Measurements from ENCODE around the gene GXYLT2.
"Not testable (repeated sequence)": the region's sequence is repeated elsewhere in the genome, so short reads cannot be mapped to it uniquely, and the experiment has no call there.

Gene GXYLT2

DNA sequence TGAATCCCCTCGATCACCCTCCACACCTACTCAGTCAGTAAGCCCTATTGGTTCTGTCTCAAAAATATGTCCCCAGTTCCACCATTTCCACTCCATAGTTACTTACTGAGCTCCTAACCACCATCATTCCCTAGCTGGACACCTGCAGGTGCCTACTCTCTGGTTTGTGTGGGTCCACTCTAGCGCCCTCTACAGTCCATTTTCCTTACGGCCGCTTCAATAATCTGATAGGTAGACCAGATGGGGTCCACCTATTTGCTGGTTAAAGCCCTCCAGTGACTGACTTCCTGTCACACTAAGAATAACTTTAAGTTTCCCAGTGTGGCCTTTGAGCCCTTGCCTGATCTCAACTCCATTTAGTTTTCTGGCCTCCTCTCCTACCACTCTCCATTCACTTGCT, 5.0 kb downstream of the GXYLT2 start:
- no peak for DNase-seq

- no peak for DNase-seq
Observed at GRCh38 chr3:72894976-72895552, 7.2 kb downstream of the GXYLT2 start.

- DNase-seq = no peak
Observed at GRCh38 chr3:72896996-72897757, 9.3 kb downstream of the GXYLT2 start.

DNA sequence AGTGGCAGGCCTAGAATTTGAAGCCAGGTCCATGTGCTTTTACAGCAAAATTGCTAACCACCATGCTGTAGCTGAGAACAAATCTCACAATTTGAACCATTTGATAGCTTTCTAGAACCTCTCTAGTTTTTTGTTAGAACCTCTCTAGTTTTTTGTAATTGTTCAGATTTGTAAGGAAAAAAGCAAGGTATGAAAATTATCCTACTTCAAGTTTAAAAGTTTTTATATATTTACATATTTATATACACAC, 9.8 kb downstream of the GXYLT2 start:
- DNase-seq = no peak

GRCh38 chr3:72899349-72899765, 11.5 kb downstream of the GXYLT2 start:
- DNase-seq = no peak

- no peak for DNase-seq
Observed at GRCh38 chr3:72900048-72900447, 12.2 kb downstream of the GXYLT2 start.

DNA sequence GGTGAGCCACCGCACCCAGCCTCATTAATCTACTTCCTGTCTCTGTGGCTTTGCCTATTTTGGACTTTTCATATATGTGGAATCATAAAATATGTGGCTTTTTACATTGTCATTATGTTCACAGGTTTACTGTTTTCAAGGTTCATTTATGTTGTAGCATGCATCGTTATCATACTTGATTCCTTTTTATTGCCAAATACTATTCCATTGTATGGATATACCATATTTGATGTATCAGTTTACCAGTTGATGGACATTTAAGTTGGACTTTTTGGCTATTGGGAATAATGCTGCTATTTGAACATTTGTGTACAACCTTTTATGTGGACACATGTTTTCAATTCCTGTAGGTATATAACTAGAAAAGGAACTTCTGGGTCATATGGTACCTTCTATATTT, 14.0 kb downstream of the GXYLT2 start:
- no peak for DNase-seq

GRCh38 chr3:72903004-72903403, 15.2 kb downstream of the GXYLT2 start:
- DNase-seq = no peak

GRCh38 chr3:72904163-72904562, 16.3 kb downstream of the GXYLT2 start:
- DNase-seq = no peak

DNA sequence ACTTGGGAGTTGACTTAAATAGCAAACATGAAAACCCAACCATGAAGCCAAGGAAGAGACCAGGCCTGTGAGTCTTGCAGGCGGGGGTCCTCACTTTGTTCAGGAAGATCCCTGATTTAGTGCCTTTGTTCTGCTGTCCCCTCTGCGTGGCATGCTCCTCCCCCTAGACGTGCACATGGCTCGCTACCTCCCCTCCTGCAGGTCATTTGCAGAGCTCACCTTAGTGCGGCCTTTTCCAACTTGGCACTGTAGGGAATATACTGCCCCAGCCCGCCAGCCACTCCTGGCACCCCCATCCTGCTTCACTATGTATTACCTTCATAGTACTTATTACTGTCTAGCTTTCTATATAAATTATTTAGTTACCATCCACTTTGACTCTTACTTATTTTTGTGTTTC, 18.3 kb downstream of the GXYLT2 start:
- no peak for DNase-seq

DNA sequence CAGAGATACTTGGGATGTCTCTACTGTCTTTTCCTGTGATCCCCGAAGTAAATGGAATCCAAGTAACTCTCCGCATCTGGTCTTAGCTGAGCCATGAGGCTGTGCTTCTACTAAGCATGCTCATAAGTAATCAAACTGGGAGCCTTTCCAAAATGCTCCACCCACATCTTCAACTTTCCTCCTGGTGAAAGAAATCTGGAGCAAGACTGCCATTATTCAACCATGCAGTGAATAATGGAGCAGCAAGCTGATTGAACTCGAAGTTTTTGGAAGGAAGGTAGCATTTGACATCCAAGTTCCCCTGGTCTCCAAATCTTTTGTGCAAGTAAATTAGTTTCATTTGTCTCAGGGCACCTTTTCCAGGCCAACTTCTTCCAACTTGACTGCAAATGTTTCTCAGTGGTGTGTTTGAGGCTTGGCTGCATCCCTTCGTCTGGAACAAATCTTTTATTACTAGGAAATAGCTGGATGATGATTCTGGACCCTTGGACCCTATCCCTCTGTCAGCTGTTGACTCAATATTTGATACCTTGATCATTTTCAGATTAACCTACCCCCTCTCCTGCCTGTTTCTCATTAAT, 19.4 kb downstream of the GXYLT2 start:
- peak; percentile 89 for DNase-seq

DNA sequence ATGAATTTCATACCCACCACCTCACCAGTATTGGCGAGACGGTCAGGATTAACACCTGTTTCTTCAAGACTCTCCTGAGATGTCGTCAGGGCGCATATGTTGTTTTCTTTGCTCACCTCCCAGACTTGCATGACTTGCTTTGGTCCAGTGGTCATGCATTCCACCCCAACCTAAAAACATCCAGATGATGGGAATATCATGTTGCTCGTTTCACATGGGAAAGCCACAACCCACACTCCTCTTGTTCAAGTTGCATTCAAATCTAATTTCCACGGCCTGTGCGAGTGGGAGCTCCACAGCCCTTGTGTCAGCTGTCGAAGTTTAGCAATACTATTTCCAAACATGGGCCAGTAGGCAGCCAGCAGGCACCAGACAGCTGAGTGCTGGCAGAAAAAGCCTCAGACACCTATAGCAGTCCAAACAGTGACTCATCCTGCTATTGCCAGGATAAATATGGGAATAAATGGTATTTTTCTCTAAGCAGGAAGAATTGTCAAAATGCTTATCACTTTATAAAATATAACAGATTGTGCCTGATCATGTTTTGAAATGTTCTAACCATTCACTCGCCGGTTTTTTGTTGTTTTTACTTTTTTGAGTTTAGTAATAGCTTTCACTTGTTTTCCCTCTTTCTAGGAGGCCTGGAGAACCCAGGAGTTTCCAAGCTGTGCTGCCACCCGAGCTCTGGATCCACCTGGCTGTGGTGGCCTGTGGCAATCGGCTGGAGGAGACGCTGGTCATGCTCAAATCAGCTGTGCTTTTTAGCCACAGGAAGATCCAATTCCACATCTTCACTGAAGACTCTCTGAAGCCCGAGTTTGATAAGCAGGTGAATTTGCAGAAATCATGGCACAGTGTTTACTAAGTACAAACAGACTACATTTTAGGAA, 20.1 kb downstream of the GXYLT2 start:
- peak; percentile 66 for DNase-seq

DNA sequence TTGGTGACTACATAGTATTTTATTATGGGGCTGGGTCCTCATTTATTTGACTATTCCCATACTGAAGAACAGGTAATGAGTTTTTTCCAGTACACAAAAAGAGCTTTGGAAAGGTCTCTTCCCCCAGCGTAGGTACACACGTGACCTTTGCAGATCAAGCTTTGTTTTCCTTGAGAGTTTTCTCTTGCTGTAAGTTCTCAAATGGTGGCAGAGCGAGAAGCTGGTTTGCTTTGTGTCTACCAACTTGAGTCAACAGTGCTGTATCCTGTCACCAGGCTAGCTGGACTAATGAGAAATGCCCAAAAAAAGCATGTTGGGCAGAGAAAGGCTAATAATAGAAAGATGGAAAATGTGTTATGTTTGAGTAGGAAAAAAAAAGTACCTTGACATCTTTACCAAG, 21.7 kb downstream of the GXYLT2 start:
- no peak for DNase-seq

DNA sequence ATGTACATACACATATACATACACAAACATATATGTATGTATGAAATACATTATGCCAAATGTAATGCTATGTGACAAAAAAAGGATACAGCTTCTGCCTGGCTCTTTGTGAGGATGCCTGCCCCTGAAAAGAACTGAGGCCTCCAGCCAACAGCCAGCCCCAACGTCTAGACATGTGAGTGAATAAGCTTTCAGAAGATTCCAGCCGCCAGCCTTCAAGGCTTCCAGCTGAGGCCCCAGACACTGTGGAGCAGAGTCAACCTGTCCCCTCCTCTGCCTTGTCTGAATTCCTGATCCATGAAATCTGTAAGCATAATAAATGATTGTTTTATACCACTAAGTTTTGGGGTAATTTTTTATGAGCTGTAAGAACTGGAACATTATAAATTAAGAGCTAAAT, 24.7 kb downstream of the GXYLT2 start:
- DNase-seq = no peak

DNA sequence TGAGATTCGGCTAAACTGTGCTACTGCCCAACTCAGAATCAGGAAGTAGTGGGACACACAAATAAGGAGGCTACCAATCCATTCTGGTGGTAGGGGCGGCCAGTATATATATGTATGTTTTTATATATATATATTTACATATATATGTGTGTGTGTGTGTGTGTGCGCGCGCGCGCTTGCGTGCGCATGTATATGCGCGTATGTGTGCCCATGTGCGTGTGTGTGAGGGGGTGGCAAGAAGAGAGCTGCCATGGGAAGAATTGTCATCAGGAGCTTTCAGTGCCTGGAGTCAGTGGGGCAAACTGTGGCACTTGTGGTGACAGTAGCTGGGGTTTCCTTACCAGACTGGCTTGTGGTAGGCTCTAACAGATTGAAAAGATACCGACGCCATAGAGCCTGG, 26.5 kb downstream of the GXYLT2 start:
- DNase-seq = no peak

- no peak for DNase-seq
Observed at GRCh38 chr3:72916250-72916649, 28.4 kb downstream of the GXYLT2 start.

GRCh38 chr3:72919520-72919919, 31.7 kb downstream of the GXYLT2 start:
- no peak for DNase-seq

GRCh38 chr3:72924055-72924454, 36.2 kb downstream of the GXYLT2 start:
- no peak for DNase-seq

DNA sequence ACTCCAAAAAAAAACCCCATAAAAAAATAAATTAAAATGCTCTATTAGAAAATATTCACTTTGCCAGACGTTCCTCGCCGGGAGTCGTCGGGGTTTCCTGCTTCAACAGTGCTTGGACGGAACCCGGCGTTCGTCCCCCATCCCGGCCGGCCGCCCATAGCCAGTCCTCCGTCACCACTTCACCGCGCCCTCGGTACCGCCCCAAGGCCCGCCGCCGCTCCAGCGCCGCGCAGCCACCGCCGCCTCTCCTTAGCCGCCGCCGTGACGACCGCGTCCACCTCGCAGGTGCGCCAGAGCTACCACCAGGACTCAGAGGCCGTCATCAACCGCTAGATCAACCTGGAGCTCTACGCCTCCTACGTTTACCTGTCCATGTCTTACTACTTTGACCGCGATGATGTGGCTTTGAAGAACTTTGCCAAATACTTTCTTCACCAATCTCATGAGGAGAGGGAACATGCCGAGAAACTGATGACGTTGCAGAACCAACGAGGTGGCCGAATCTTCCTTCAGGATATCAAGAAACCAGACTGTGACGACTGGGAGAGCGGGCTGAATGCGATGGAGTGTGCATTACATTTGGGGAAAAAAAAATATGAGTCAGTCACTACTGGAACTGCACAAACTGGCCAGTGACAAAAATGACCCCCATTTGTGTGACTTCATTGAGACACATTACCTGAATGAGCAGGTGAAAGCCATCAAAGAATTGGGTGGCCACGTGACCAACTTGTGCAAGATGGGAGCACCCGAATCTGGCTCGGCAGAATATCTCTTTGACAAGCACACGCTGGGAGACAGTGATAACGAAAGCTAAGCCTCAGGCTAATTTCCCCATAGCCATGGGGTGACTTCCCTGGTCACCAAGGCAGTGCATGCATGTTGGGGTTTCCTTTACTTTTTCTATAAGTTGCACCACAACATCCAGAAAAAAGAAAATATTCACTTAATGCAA, 41.2 kb downstream of the GXYLT2 start:
- not testable (repeated sequence) for DNase-seq

- no peak for DNase-seq
Observed at GRCh38 chr3:72930754-72931153, 42.9 kb downstream of the GXYLT2 start.

DNA sequence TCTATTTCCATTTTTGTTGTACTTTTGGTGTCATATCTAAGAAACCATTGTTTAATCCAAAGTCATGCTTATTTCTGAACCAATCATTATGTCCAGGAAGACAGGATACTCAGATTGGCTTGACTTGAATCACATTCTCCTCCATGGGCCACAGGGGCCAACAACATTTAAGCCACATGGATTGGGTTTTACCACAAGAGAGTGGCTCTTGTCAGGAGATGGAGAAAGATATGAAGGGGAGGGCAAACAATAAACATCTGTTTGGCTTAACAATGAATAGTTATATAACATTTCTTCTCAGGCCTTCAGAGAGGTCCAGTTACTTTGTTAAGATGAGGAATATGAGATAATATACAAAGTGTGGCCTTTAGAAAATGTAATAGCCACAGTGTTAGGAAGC, 44.6 kb downstream of the GXYLT2 start:
- no peak for DNase-seq

GRCh38 chr3:72938471-72939265, 50.8 kb downstream of the GXYLT2 start:
- peak; percentile 61 for DNase-seq

All from NCI-H446 treated with DMSO at 0.1 percent for 48 hours (cell line).